Transverse colon (tissue), 4 donors: ENCODE data around the gene TAL1. TPM values are rescaled to one million over a fixed set of nuclear protein-coding genes. Genes with fewer than 3 reads are reported as not detected.
A peak's percentile ranks its signal among the peaks of the same experiment; 100 is the strongest.

Source experiments
- DNase-seq: peaks from one replicate; pipeline ENCODE4 v3.0.0-alpha.2; 2019
- H3K27ac ChIP-seq, 4 donors: fragments of 200-600 bp; sonication (generic); 2 replicates each; pipeline ENCODE4 v1.5.1; 2016 to 2018; ENCODE audit warnings: inconsistent platforms in 4 of 4
- H3K27me3 ChIP-seq: fragments of 200-600 bp; sonication (generic); 2 replicates; pipeline ENCODE4 v1.5.1; 2017; ENCODE audit warnings: inconsistent platforms
- H3K36me3 ChIP-seq, 4 donors: fragments of 200-600 bp; sonication (generic); 2 replicates each; pipeline ENCODE4 v1.5.1; 2017 to 2019; ENCODE audit warnings: inconsistent platforms in 4 of 4
- H3K4me1 ChIP-seq, 4 donors: fragments of 200-600 bp; sonication (generic); 2 replicates each; pipeline ENCODE4 v1.5.1; 2017 to 2020; ENCODE audit warnings: inconsistent platforms in 4 of 4
- H3K4me3 ChIP-seq, 4 donors: fragments of 200-600 bp; sonication (generic); 1 replicate in 1 of 4; 2 replicates in 3 of 4; pipeline versions ENCODE4 v1.5.1 to v1.6.1; 2017 to 2019; ENCODE audit warnings: inconsistent platforms in 4 of 4
- H3K9me3 ChIP-seq, 2 donors: fragments of 200-600 bp; sonication (generic); 2 replicates each; pipeline ENCODE4 v1.5.1; 2017 to 2019; ENCODE audit warnings: inconsistent platforms in 2 of 2
- EP300 ChIP-seq: sonication (generic); formaldehyde crosslinking; IDR thresholded peaks from one replicate; pipeline ENCODE4 v1.6.1; 2017; ENCODE audit warnings: antibody characterized with exemption, low read depth
- POLR2A ChIP-seq: fragments of 450-650 bp; IDR thresholded peaks from one replicate; pipeline ENCODE4 v1.6.1; 2016; ENCODE audit warnings: antibody characterized with exemption, mild to moderate bottlenecking, moderate library complexity
- POLR2AphosphoS5 ChIP-seq, 3 donors: sonication (generic); formaldehyde crosslinking; IDR thresholded peaks; one replicate each; pipeline ENCODE4 v1.6.1; 2016; ENCODE audit warnings: antibody characterized with exemption in 3 of 3
- WGBS, 2 donors: methylation state at CpG; one replicate each; pipeline ENCODE4 v1.1.5; 2018; ENCODE audit warnings: low coverage in 1 of 2; 5-methylcytosine and 5-hydroxymethylcytosine counted together
- in situ Hi-C, 4 donors: fragments of 200-750 bp; cut with MboI; loops; one replicate each; pipeline versions ENCODE4 v1.15.0 to v1.15.1; 2017; ENCODE audit warnings: low sequenced_read_pairs in 3 of 4, low pct_ligation_motif_present in 1 of 4, low pct_unique_long_range_greater_than_20kb in 1 of 4
- intact Hi-C: fragments of 100-400 bp; cut with DNase I; formaldehyde crosslinking; loops from one replicate; pipeline ENCODE4 v1.15.1; 2023; ENCODE audit warnings: low total_unique reads
- total RNA-seq, 4 donors: library from RNA; depleted of rRNA; stranded (reverse); fragments of >200 nt; gene quantifications; one replicate each; pipeline ENCODE4 v1.1.0, GENCODE V29; 2016
- TF ChIP-seq, protein P1 (sequence below), 5 experiments: fragments of 200-600 bp in 3 of 5; fragments of 450-650 bp in 2 of 5; sonication (generic) in 3 of 5; IDR thresholded peaks; 1 replicate in 2 of 5; 2 replicates in 3 of 5; pipeline ENCODE4 v1.5.1; 2016 to 2017; ENCODE audit warnings: antibody characterized with exemption in 5 of 5, inconsistent platforms in 3 of 5, mild to moderate bottlenecking in 2 of 5, moderate library complexity in 1 of 5

The TAL1 gene
- total RNA-seq, 4 donors from 2014 or later = 0.80 to 7.9 (median 1.9) TPM

DNA sequence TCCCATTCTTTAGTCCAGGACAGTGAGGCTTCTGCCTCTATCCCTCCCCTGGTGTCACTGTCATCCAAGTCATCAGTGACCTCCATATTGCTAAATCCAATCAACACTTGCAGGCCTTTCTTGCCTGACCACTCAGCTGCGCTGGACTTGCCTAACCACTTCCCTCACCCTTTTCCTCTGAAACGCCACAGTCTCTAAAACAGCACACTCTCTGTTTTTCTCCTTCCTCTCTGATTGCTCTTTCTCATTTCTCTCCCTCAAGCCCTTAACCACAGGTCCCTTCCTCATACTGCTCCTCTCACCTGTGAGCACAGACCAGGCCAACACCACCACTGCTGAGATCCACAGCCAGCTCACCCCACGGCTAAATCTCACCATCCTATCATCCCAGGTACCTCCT, 17.5 kb downstream of the TAL1 start:
- WGBS, 2 donors = 66 to 76% methylated on average over 2 to 3 of the region's 3 CpGs
- in situ Hi-C loops = no loop called here
- DNase-seq = no peak

DNA sequence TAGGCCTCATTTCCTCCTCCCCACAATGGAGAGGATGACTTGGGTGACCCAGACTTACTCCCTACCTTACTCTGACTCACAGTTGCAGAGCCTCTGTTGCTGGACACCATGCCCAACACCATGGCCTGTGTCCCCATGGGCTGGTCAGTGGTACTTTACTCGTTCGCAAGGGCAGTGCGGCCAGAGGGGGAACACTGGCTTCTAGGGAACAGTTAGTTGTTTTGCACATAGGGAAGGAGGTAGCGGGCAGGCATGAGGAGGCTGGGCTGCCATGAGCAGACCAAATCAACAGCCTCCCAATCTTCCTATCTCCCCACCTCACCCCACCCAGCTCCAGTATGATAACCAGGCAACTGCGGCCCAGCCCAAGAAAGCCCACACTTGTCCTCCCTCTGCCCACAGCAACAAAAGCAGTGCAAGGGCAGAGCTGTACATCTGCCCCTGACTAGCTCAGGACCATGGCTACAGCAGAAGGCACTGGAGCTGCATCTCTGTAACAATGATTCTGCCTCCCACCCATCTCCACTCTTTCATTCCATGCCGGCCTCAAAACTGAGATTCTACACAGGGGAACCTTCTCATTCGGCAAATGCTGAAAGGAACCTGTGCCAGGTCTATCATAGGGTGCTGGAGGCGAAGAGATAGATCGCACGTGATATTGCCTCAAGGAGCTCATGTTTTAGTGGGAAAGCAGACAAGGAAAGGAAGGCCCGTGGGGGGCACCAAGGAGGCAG, 18.6 kb downstream of the TAL1 start:
- TF ChIP-seq POLR2A = no peak
- no peak for TF ChIP-seq POLR2AphosphoS5 (IDR thresholded peaks at IDR 0.05)
- TF ChIP-seq EP300 = no peak
- TF ChIP-seq, protein P1, sequence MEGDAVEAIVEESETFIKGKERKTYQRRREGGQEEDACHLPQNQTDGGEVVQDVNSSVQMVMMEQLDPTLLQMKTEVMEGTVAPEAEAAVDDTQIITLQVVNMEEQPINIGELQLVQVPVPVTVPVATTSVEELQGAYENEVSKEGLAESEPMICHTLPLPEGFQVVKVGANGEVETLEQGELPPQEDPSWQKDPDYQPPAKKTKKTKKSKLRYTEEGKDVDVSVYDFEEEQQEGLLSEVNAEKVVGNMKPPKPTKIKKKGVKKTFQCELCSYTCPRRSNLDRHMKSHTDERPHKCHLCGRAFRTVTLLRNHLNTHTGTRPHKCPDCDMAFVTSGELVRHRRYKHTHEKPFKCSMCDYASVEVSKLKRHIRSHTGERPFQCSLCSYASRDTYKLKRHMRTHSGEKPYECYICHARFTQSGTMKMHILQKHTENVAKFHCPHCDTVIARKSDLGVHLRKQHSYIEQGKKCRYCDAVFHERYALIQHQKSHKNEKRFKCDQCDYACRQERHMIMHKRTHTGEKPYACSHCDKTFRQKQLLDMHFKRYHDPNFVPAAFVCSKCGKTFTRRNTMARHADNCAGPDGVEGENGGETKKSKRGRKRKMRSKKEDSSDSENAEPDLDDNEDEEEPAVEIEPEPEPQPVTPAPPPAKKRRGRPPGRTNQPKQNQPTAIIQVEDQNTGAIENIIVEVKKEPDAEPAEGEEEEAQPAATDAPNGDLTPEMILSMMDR (IDR thresholded peaks at IDR 0.05) = no peak
- Histone ChIP-seq H3K4me1 (no peaks in the 10 kb centered on the region), H3K27me3 (no peaks in the 10 kb centered on the region), H3K36me3 (no peaks in the 10 kb centered on the region), H3K4me3 (no peak overlapping the region), H3K27ac (no peak overlapping the region), H3K9me3 (no peaks in the 10 kb centered on the region)
- DNase-seq = no peak
- intact Hi-C loops (no loop called here), in situ Hi-C loops (no loop called here)
- WGBS, 2 donors = 79 to 90% methylated on average over 6 to 10 of the region's 11 CpGs

More for the DNA sequence above, 17.5 kb downstream of the TAL1 start:
- no peaks in the 10 kb centered on the region for H3K36me3 ChIP-seq
- H3K27ac ChIP-seq = no peak overlapping the region
- no peaks in the 10 kb centered on the region for H3K4me1 ChIP-seq
- intact Hi-C loops = no loop called here
- H3K9me3 ChIP-seq = no peaks in the 10 kb centered on the region
- TF ChIP-seq POLR2A (no peak), EP300 (no peak), POLR2AphosphoS5 (IDR thresholded peaks at IDR 0.05) (no peak)
- TF ChIP-seq, protein P1 (IDR thresholded peaks at IDR 0.05) = no peak
- no peaks in the 10 kb centered on the region for H3K27me3 ChIP-seq
- H3K4me3 ChIP-seq = no peak overlapping the region

DNA sequence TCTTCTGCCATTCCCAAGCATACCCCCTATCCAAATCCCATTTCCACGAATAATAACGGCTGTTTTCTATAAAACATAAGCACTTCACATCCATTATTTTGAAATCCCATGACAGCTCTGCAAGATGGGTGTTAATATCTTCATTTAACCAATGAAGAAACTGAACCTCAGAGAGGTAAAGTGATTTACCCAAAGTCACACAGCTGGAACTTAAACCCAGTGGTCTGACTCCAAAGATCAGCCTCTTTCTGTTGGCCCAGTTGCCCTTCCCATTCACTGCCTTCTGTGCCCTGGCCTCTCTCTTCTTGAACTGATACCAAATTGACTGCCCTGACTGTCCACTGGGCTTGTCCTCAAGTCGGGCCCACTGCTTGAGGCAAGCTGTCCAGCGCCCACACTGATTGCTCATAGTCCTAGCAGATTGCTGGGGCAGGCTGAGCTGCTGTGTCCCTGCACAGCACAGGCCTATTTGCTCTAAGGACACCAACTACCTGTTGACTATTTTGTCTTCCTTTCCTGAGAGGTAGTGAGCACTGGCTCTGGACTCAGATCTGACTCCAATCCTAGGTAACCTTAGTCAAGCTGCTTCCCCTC, 19.3 kb downstream of the TAL1 start:
- WGBS, 2 donors = 50 to 73% methylated on average over 2 to 4 of the region's 4 CpGs
- Histone ChIP-seq H3K27me3 (no peaks in the 10 kb centered on the region), H3K27ac (no peak overlapping the region), H3K4me1 (no peaks in the 10 kb centered on the region), H3K36me3 (no peaks in the 10 kb centered on the region), H3K4me3 (no peak overlapping the region), H3K9me3 (no peaks in the 10 kb centered on the region)
- intact Hi-C loops (no loop called here), in situ Hi-C loops (no loop called here)
- TF ChIP-seq, protein P1 (IDR thresholded peaks at IDR 0.05) = no peak
- TF ChIP-seq POLR2A (no peak), POLR2AphosphoS5 (IDR thresholded peaks at IDR 0.05) (no peak), EP300 (no peak)
- no peak for DNase-seq

DNA sequence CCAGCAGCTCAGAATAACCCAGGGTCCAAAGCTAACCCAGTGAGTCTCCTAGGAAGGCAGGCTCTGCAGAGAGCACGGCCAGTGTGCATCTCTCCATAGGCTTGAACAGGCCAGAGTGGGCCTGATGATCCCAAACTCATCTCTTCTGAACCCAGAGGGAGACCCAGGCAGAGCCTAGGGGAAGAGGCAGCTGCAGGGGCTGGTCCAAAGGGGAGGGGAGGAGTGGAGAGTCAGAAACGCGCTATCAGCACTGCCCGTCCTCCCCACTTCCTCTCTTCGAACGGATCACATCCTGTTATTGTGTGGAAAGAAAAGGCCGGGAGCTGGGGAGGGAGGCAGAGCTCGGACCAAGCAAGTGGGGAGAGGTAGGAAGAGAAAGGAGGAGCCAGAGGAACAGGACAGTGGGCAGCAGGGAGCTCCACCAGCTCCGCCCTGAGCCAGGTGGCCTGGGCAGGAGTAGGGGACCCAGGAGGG, 20.2 kb downstream of the TAL1 start:
- in situ Hi-C loops (no loop called here), intact Hi-C loops (no loop called here)
- 44 to 61% methylated on average over 6 to 9 of the region's 9 CpGs for WGBS, 2 donors
- no peak overlapping the region for H3K4me3 ChIP-seq
- H3K4me1 ChIP-seq = no peaks in the 10 kb centered on the region
- no peaks in the 10 kb centered on the region for H3K36me3 ChIP-seq
- H3K27me3 ChIP-seq = no peaks in the 10 kb centered on the region
- no peak for DNase-seq
- peak overlapping the region in 1 of 4 donors; percentile 29 for H3K27ac ChIP-seq
- no peaks in the 10 kb centered on the region for H3K9me3 ChIP-seq
- TF ChIP-seq EP300 = no peak
- TF ChIP-seq, protein P1 (IDR thresholded peaks at IDR 0.05) = no peak
- TF ChIP-seq POLR2A = no peak
- peak in 1 of 3 donors; percentile 19 for TF ChIP-seq POLR2AphosphoS5 (IDR thresholded peaks at IDR 0.05)
